IPS-15b (cell line): ENCODE measurements around the gene FLT1.

ENCODE experiments used
- H3K27me3 ChIP-seq: one replicate; pipeline ENCODE4 v1.6.1; 2013; ENCODE audit warnings: low read length; ENCODE audit not compliant: control insufficient read depth, insufficient read depth
- H3K36me3 ChIP-seq: one replicate; pipeline ENCODE4 v1.6.1; 2013; ENCODE audit warnings: low read length; ENCODE audit not compliant: control insufficient read depth, insufficient read depth
- H3K4me1 ChIP-seq: one replicate; pipeline ENCODE4 v1.6.1; 2013; ENCODE audit warnings: mild to moderate bottlenecking, low read length; ENCODE audit not compliant: control insufficient read depth, insufficient read depth
- H3K4me3 ChIP-seq: one replicate; pipeline ENCODE4 v1.5.1; 2013; ENCODE audit warnings: low read depth, low read length
- H3K9ac ChIP-seq: one replicate; pipeline ENCODE4 v1.6.1; 2013; ENCODE audit warnings: low read depth, mild to moderate bottlenecking, low read length
- H3K9me3 ChIP-seq: one replicate; pipeline ENCODE4 v1.6.1; 2013; ENCODE audit warnings: mild to moderate bottlenecking, low read length; ENCODE audit not compliant: control insufficient read depth, insufficient read depth

The FLT1 gene

GRCh38 chr13:28467034-28467433 lies 27.9 kb downstream of the FLT1 start:
- Histone ChIP-seq H3K4me3 (no peak overlapping the region), H3K27me3 (no peaks in the 10 kb centered on the region), H3K9me3 (no peaks in the 10 kb centered on the region), H3K36me3 (no peaks in the 10 kb centered on the region), H3K9ac (no peak overlapping the region), H3K4me1 (peaks cover 4% of the 10 kb centered on the region)

- Histone ChIP-seq H3K4me3 (no peak overlapping the region), H3K9me3 (no peaks in the 10 kb centered on the region), H3K36me3 (no peaks in the 10 kb centered on the region), H3K9ac (no peak overlapping the region), H3K27me3 (no peaks in the 10 kb centered on the region), H3K4me1 (no peaks in the 10 kb centered on the region)
These were observed 28.8 kb downstream of the FLT1 start for GRCh38 chr13:28466151-28466550.

GRCh38 chr13:28464861-28465460 lies 30.0 kb downstream of the FLT1 start:
- no peaks in the 10 kb centered on the region for H3K9me3 ChIP-seq
- H3K36me3 ChIP-seq: no peaks in the 10 kb centered on the region
- H3K4me3 ChIP-seq: no peak overlapping the region
- H3K4me1 ChIP-seq: no peaks in the 10 kb centered on the region
- H3K9ac ChIP-seq: no peak overlapping the region
- no peaks in the 10 kb centered on the region for H3K27me3 ChIP-seq

- Histone ChIP-seq H3K9ac (no peak overlapping the region), H3K4me1 (no peaks in the 10 kb centered on the region), H3K27me3 (no peaks in the 10 kb centered on the region), H3K4me3 (no peak overlapping the region), H3K9me3 (no peaks in the 10 kb centered on the region), H3K36me3 (peaks cover 5% of the 10 kb centered on the region)
These were observed 31.4 kb downstream of the FLT1 start for GRCh38 chr13:28463481-28463880.

- Histone ChIP-seq H3K9me3 (no peaks in the 10 kb centered on the region), H3K27me3 (no peaks in the 10 kb centered on the region), H3K4me1 (peaks cover 10% of the 10 kb centered on the region), H3K4me3 (no peak overlapping the region), H3K36me3 (peaks cover 7% of the 10 kb centered on the region), H3K9ac (no peak overlapping the region)
These were observed 35.0 kb downstream of the FLT1 start for GRCh38 chr13:28459911-28460310.

- H3K4me1 ChIP-seq: peaks cover 10% of the 10 kb centered on the region
- H3K9me3 ChIP-seq: no peaks in the 10 kb centered on the region
- peaks cover 7% of the 10 kb centered on the region for H3K36me3 ChIP-seq
- no peak overlapping the region for H3K4me3 ChIP-seq
- no peak overlapping the region for H3K9ac ChIP-seq
- H3K27me3 ChIP-seq: no peaks in the 10 kb centered on the region
These were observed 36.3 kb downstream of the FLT1 start for GRCh38 chr13:28458608-28459007.

GRCh38 chr13:28458051-28458450 lies 36.9 kb downstream of the FLT1 start:
- H3K36me3 ChIP-seq: peaks cover 7% of the 10 kb centered on the region
- H3K27me3 ChIP-seq: no peaks in the 10 kb centered on the region

GRCh38 chr13:28457521-28457920 lies 37.4 kb downstream of the FLT1 start:
- no peak overlapping the region for H3K4me3 ChIP-seq

More at GRCh38 chr13:28458051-28458450, 36.9 kb downstream of the FLT1 start:
- no peak overlapping the region for H3K9ac ChIP-seq
- H3K4me1 ChIP-seq: peaks cover 10% of the 10 kb centered on the region
- H3K9me3 ChIP-seq: no peaks in the 10 kb centered on the region
- H3K4me3 ChIP-seq: no peak overlapping the region

GRCh38 chr13:28455580-28456194 lies 39.2 kb downstream of the FLT1 start:
- H3K27me3 ChIP-seq: no peaks in the 10 kb centered on the region
- peaks cover 18% of the 10 kb centered on the region for H3K4me1 ChIP-seq
- H3K36me3 ChIP-seq: peaks cover 7% of the 10 kb centered on the region
- H3K4me3 ChIP-seq: no peak overlapping the region
- H3K9ac ChIP-seq: no peak overlapping the region
- H3K9me3 ChIP-seq: no peaks in the 10 kb centered on the region

More at GRCh38 chr13:28457521-28457920, 37.4 kb downstream of the FLT1 start:
- H3K36me3 ChIP-seq: peaks cover 7% of the 10 kb centered on the region
- no peak overlapping the region for H3K9ac ChIP-seq
- H3K9me3 ChIP-seq: no peaks in the 10 kb centered on the region
- peaks cover 10% of the 10 kb centered on the region for H3K4me1 ChIP-seq
- no peaks in the 10 kb centered on the region for H3K27me3 ChIP-seq

GRCh38 chr13:28452755-28453154 lies 42.2 kb downstream of the FLT1 start:
- Histone ChIP-seq H3K27me3 (no peaks in the 10 kb centered on the region), H3K36me3 (peaks cover 4% of the 10 kb centered on the region), H3K9ac (no peak overlapping the region), H3K4me3 (no peak overlapping the region), H3K9me3 (peaks cover 5% of the 10 kb centered on the region), H3K4me1 (peaks cover 18% of the 10 kb centered on the region)

GRCh38 chr13:28451482-28452217 lies 43.3 kb downstream of the FLT1 start:
- Histone ChIP-seq H3K9ac (no peak overlapping the region), H3K4me3 (no peak overlapping the region), H3K4me1 (peaks cover 18% of the 10 kb centered on the region), H3K27me3 (no peaks in the 10 kb centered on the region), H3K9me3 (peaks cover 5% of the 10 kb centered on the region), H3K36me3 (peaks cover 4% of the 10 kb centered on the region)
